K562 (cell line): ENCODE results near the gene STARD3NL.

Experiments used
- CREM ChIP-seq: IDR thresholded peaks from 2 replicates; pipeline ENCODE4 v1.6.1; 2014; ENCODE audit warnings: antibody characterized with exemption, low read depth
- CTCF ChIP-seq, 3 experiments: IDR thresholded peaks in 2 of 3; conservative IDR thresholded peaks in 1 of 3; 2 replicates each; pipeline ENCODE4 v1.5.1; 2011 to 2012; ENCODE audit warnings: low read length in 3 of 3, mild to moderate bottlenecking in 3 of 3, control low read depth in 2 of 3, improper control_type of control experiment in 1 of 3, inconsistent platforms in 1 of 3, low read depth in 1 of 3, mixed read lengths in 1 of 3, moderate library complexity in 1 of 3; ENCODE audit not compliant: insufficient read depth in 2 of 3
- EZH2 ChIP-seq: IDR thresholded peaks from 2 replicates; pipeline ENCODE4 v1.6.1; 2012; ENCODE audit warnings: low read depth, mild to moderate bottlenecking, inconsistent platforms, low read length, borderline replicate concordance
- HBP1 ChIP-seq: fragments of 450-650 bp; formaldehyde crosslinking; IDR thresholded peaks from 2 replicates; pipeline ENCODE4 v1.4.0; 2022; ENCODE audit warnings: missing genetic modification characterization
- POLR2A ChIP-seq: fragments of 450-650 bp; conservative IDR thresholded peaks from 2 replicates; pipeline ENCODE4 v1.6.1; 2016
- RFX5 ChIP-seq: IDR thresholded peaks from 2 replicates; pipeline ENCODE4 v1.6.1; 2011; ENCODE audit warnings: low read depth, mild to moderate bottlenecking, improper control_type of control experiment, low read length
- SMARCA5 ChIP-seq: fragments of 450-650 bp; IDR thresholded peaks from 2 replicates; pipeline ENCODE4 v1.6.1; 2016
- YY1 ChIP-seq, 3 experiments: IDR thresholded peaks; 2 replicates each; pipeline ENCODE4 v1.6.1; 2011; ENCODE audit warnings: low read length in 2 of 3, mild to moderate bottlenecking in 2 of 3, moderate library complexity in 2 of 3, borderline replicate concordance in 1 of 3, control low read depth in 1 of 3, low read depth in 1 of 3; ENCODE audit not compliant: insufficient read depth in 3 of 3, insufficient replicate concordance in 2 of 3, control insufficient read depth in 1 of 3, insufficient read length in 1 of 3; ENCODE audit errors: extremely low read depth in 1 of 3
- ZNF133 ChIP-seq: fragments of 250-450 bp; sonication (Bioruptor Pico); IDR thresholded peaks from 2 replicates; pipeline ENCODE4 v1.4.0; 2020; ENCODE audit warnings: mild to moderate bottlenecking
- ZNF609 ChIP-seq: sonication (generic); formaldehyde crosslinking; IDR thresholded peaks from 2 replicates; pipeline ENCODE4 v1.8.1; 2023; ENCODE audit warnings: missing genetic modification reagents, mild to moderate bottlenecking, borderline replicate concordance
- TF ChIP-seq, protein P1 (sequence below): sonication (generic); formaldehyde crosslinking; IDR thresholded peaks from 2 replicates; pipeline ENCODE4 v1.8.1; 2023; ENCODE audit warnings: mild to moderate bottlenecking, missing genetic modification reagents
- TF ChIP-seq, protein P2 (sequence below): sonication (generic); formaldehyde crosslinking; IDR thresholded peaks from 2 replicates; pipeline ENCODE4 v1.9.0; 2022; ENCODE audit warnings: mild to moderate bottlenecking, missing genetic modification reagents

DNA sequence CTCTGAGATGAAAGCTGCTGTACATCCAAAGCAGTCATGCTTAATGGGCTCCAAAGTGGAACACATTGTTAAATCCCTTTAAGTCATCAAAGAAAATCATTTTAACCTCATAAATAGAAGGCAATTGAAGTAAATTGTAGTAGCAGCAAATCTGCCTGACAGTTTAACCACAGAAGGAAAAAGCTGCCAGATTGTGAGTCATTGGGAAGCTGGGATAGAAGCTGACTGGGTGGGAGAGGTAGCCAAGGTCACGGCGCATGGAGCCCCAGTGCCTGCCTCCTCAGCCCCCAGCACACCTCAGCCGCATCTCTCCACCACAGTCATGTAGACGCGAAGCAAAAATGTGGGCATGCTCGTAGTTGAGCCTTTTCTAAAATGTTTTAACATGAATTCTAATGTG lies 51.3 kb downstream of the STARD3NL start:
- TF ChIP-seq CTCF (IDR thresholded peaks at IDR 0.05 in 2 of 3, conservative IDR thresholded peaks at IDR 0.05 in 1 of 3; ENCODE audit: insufficient read depth in 2 of 3, low read depth in 1 of 3, low read length in 3 of 3) (no peak), RFX5 (no peak), HBP1 (no peak), ZNF609 (CRISPR knock-in tag) (no peak), EZH2 (no peak), POLR2A (no peak), CREM (no peak), YY1 (IDR thresholded peaks at IDR 0.05; ENCODE audit: borderline replicate concordance in 1 of 3, control insufficient read depth in 1 of 3, extremely low read depth in 1 of 3, insufficient read depth in 3 of 3, insufficient read length in 1 of 3, insufficient replicate concordance in 2 of 3, low read depth in 1 of 3, low read length in 2 of 3) (no peak), ZNF133 (CRISPR knock-in tag) (no peak), SMARCA5 (no peak)
- TF ChIP-seq, protein P1, sequence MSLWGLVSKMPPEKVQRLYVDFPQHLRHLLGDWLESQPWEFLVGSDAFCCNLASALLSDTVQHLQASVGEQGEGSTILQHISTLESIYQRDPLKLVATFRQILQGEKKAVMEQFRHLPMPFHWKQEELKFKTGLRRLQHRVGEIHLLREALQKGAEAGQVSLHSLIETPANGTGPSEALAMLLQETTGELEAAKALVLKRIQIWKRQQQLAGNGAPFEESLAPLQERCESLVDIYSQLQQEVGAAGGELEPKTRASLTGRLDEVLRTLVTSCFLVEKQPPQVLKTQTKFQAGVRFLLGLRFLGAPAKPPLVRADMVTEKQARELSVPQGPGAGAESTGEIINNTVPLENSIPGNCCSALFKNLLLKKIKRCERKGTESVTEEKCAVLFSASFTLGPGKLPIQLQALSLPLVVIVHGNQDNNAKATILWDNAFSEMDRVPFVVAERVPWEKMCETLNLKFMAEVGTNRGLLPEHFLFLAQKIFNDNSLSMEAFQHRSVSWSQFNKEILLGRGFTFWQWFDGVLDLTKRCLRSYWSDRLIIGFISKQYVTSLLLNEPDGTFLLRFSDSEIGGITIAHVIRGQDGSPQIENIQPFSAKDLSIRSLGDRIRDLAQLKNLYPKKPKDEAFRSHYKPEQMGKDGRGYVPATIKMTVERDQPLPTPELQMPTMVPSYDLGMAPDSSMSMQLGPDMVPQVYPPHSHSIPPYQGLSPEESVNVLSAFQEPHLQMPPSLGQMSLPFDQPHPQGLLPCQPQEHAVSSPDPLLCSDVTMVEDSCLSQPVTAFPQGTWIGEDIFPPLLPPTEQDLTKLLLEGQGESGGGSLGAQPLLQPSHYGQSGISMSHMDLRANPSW (CRISPR knock-in tag), result no peak
- TF ChIP-seq, protein P2, sequence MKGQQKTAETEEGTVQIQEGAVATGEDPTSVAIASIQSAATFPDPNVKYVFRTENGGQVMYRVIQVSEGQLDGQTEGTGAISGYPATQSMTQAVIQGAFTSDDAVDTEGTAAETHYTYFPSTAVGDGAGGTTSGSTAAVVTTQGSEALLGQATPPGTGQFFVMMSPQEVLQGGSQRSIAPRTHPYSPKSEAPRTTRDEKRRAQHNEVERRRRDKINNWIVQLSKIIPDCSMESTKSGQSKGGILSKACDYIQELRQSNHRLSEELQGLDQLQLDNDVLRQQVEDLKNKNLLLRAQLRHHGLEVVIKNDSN (CRISPR knock-in tag), result no peak
